GM12873 (cell line): ENCODE results near the gene C1QTNF1.
A peak's percentile ranks its signal among the peaks of the same experiment; 100 is the strongest.

Experiments used
- TF ChIP-seq, protein P1 (sequence below): IDR thresholded peaks from 2 replicates; pipeline ENCODE4 v1.5.1; 2012; ENCODE audit warnings: low read depth, mild to moderate bottlenecking, moderate library complexity, low read length, control low read depth; ENCODE audit not compliant: insufficient read depth; ENCODE audit errors: missing control alignments

C1QTNF1 gene

DNA sequence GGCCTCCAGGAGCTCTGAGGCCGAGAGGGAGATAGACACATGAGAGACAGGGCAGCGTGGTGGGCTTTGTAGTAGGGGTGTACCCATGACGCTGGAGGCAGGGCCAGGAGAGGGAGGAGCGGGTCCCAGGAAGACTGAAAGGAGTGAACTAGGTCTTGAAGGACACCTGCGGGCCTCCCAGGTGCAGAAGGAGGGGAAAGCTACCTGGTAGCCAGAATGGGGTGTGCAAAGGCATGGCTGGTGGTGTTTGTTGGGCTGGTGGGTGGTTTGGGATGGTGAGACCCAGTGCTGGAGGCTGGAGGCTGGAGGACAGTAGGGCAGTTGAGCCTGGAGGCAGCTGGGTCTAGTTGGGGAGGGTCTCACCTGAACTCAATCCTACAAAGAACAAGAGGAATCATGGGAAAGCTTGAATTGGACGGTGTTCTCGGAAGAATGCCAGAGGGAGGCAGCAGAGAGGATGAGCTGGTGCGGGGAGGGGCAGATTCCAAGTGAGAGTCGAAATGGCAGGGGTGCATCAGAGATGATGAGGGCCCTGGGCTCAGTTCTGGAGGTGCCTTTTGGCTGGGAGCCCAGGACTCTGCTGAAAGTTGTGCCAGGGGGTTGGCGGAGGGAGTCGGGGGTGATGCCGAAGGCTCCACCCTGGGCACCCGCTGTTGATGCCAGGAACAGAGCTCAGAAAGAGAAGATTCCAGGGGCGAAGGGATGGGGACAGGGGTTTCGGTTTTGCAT lies 21.2 kb downstream of the C1QTNF1 start:
- TF ChIP-seq, protein P1, sequence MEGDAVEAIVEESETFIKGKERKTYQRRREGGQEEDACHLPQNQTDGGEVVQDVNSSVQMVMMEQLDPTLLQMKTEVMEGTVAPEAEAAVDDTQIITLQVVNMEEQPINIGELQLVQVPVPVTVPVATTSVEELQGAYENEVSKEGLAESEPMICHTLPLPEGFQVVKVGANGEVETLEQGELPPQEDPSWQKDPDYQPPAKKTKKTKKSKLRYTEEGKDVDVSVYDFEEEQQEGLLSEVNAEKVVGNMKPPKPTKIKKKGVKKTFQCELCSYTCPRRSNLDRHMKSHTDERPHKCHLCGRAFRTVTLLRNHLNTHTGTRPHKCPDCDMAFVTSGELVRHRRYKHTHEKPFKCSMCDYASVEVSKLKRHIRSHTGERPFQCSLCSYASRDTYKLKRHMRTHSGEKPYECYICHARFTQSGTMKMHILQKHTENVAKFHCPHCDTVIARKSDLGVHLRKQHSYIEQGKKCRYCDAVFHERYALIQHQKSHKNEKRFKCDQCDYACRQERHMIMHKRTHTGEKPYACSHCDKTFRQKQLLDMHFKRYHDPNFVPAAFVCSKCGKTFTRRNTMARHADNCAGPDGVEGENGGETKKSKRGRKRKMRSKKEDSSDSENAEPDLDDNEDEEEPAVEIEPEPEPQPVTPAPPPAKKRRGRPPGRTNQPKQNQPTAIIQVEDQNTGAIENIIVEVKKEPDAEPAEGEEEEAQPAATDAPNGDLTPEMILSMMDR = no peak

DNA sequence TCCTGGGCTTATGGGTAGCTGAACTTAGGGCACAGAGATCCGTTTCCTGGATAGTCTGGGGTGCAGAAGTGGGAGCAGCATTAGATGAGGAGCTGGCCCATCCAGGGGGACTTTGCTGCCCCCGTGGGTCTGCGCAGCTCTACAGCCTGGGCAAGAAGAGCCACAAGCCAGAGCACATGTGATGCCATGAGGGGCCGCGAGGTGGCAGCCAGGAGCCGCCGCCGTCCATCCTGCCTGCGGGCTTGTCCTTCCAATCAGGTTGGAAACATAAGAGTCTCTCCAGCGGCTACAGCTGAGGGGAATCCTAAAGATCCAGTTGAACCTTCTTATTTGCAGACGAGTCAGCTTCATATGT lies 21.9 kb downstream of the C1QTNF1 start:
- TF ChIP-seq, protein P1 = peak; percentile 96

DNA sequence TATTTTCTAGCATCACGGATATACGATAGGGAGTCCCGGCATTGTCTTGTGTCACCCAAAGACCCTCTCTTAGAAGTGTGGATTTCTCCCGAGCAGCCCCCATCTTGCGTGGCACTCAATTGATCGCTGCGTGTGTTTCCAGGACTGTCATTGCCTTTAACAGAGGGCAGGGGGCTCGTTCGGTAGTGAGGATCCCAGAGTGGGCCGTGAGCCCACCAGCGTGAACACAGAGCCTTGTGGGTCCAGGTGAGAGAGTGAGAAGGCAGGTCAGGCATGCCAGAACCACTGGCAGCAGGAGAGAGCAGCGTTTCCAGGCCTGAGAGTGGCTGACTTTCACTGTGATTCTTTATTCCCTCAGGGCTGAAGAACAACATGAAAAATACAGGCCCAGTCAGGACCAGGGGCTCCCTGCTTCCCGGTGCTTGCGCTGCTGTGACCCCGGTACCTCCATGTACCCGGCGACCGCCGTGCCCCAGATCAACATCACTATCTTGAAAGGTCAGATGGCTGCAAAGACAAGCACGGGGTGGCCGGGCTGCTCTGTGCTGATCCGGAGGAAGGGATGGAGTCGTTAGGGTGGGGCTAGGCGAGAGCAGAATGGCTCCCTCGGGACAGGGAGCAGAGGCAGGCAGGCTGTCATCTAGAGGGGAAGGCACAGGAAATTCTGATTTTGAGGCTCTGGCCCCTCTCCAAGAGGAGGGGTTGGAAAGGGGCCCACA lies 22.4 kb downstream of the C1QTNF1 start:
- TF ChIP-seq, protein P1 = no peak

DNA sequence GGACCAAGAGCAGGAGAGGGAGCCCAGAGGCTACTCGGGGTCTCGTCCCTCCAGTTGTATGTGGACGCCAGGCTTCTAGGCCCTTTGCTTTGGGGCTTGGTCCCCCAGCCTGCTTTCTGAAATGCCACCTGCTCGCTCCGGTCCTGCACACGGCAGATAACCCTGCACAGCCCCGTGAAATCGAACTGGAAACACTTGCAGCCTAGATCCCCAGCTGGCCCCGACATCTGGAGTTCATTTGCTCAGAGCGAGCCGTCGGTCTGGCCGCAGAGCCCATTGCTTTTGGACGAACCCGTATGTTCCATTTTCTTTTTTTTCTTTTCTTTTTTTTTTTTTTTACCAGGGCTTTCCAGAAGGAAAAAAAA lies 22.9 kb downstream of the C1QTNF1 start:
- TF ChIP-seq, protein P1 = no peak

DNA sequence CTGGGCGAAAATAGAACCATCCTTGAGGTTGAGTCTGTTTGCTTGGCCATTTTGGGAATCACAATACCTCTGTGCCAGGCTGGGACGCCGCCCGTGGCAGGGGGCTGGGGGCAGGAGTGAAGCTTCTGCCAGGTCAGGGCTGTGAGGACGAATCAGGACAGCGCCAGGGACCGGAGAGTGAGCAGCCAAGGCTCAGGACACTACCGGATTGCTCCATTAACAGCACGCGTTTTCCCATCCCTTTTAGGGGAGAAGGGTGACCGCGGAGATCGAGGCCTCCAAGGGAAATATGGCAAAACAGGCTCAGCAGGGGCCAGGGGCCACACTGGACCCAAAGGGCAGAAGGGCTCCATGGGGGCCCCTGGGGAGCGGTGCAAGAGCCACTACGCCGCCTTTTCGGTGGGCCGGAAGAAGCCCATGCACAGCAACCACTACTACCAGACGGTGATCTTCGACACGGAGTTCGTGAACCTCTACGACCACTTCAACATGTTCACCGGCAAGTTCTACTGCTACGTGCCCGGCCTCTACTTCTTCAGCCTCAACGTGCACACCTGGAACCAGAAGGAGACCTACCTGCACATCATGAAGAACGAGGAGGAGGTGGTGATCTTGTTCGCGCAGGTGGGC lies 23.4 kb downstream of the C1QTNF1 start:
- TF ChIP-seq, protein P1 = no peak

DNA sequence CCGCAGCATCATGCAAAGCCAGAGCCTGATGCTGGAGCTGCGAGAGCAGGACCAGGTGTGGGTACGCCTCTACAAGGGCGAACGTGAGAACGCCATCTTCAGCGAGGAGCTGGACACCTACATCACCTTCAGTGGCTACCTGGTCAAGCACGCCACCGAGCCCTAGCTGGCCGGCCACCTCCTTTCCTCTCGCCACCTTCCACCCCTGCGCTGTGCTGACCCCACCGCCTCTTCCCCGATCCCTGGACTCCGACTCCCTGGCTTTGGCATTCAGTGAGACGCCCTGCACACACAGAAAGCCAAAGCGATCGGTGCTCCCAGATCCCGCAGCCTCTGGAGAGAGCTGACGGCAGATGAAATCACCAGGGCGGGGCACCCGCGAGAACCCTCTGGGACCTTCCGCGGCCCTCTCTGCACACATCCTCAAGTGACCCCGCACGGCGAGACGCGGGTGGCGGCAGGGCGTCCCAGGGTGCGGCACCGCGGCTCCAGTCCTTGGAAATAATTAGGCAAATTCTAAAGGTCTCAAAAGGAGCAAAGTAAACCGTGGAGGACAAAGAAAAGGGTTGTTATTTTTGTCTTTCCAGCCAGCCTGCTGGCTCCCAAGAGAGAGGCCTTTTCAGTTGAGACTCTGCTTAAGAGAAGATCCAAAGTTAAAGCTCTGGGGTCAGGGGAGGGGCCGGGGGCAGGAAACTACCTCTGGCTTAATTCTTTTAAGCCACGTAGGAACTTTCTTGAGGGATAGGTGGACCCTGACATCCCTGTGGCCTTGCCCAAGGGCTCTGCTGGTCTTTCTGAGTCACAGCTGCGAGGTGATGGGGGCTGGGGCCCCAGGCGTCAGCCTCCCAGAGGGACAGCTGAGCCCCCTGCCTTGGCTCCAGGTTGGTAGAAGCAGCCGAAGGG lies 24.2 kb downstream of the C1QTNF1 start:
- TF ChIP-seq, protein P1 = no peak
